ENCODE measurements around the gene KCNC1.

DNA sequence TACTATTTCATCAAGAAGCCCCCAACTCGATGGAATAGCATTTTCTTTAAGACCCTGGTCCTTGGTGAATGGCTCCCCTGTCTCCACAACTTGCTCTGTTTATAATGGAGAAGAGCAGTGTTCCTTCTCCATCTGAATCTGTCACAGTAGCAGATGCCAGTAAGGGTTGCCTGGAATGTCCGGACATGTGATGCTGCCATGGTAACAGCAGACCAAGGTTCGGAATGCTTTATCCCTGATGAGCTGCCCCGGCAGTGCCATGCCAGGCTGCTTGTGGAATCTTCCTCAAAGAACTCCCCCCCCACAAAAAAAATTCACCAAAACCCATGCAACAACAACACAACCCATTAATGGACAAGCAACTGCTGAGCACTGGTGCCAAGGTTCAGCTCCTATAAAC, 72.5 kb downstream of the KCNC1 start:
- TF ChIP-seq TAF1 (IDR thresholded peaks at IDR 0.05; ENCODE audit: borderline replicate concordance, low read depth, low read length) (no peak), RAD21 (IDR thresholded peaks at IDR 0.05; ENCODE audit: low read length) (no peak), POLR2AphosphoS5 (IDR thresholded peaks at IDR 0.05; ENCODE audit: low read depth, low read length) (no peak), EZH2phosphoT487 (IDR thresholded peaks at IDR 0.05; ENCODE audit: borderline replicate concordance, low read depth) (no peak), TEAD4 (IDR thresholded peaks at IDR 0.05; ENCODE audit: borderline replicate concordance, insufficient read depth) (no peak)
- TF ChIP-seq, protein P1, sequence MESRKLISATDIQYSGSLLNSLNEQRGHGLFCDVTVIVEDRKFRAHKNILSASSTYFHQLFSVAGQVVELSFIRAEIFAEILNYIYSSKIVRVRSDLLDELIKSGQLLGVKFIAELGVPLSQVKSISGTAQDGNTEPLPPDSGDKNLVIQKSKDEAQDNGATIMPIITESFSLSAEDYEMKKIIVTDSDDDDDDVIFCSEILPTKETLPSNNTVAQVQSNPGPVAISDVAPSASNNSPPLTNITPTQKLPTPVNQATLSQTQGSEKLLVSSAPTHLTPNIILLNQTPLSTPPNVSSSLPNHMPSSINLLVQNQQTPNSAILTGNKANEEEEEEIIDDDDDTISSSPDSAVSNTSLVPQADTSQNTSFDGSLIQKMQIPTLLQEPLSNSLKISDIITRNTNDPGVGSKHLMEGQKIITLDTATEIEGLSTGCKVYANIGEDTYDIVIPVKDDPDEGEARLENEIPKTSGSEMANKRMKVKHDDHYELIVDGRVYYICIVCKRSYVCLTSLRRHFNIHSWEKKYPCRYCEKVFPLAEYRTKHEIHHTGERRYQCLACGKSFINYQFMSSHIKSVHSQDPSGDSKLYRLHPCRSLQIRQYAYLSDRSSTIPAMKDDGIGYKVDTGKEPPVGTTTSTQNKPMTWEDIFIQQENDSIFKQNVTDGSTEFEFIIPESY (IDR thresholded peaks at IDR 0.05; ENCODE audit: borderline replicate concordance, low read depth), result no peak
- TF ChIP-seq, protein P2, sequence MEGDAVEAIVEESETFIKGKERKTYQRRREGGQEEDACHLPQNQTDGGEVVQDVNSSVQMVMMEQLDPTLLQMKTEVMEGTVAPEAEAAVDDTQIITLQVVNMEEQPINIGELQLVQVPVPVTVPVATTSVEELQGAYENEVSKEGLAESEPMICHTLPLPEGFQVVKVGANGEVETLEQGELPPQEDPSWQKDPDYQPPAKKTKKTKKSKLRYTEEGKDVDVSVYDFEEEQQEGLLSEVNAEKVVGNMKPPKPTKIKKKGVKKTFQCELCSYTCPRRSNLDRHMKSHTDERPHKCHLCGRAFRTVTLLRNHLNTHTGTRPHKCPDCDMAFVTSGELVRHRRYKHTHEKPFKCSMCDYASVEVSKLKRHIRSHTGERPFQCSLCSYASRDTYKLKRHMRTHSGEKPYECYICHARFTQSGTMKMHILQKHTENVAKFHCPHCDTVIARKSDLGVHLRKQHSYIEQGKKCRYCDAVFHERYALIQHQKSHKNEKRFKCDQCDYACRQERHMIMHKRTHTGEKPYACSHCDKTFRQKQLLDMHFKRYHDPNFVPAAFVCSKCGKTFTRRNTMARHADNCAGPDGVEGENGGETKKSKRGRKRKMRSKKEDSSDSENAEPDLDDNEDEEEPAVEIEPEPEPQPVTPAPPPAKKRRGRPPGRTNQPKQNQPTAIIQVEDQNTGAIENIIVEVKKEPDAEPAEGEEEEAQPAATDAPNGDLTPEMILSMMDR (IDR thresholded peaks at IDR 0.05), result no peak

Data from SK-N-SH (cell line).